Neural cell (in vitro differentiated cells): ENCODE results near the gene ALDH1A3. TPM values are rescaled to one million over a fixed set of nuclear protein-coding genes. Genes with fewer than 3 reads are reported as not detected.

Source experiments
- H2AFZ ChIP-seq: fragments of 200-600, 300-800 bp; sonication (generic), shearing (Covaris generic); 2 replicates; pipeline ENCODE4 v1.6.0; 2014; ENCODE audit warnings: low read depth, mild to moderate bottlenecking, antibody characterized with exemption, low read length, moderate library complexity
- H3F3A ChIP-seq: fragments of 200-600 bp; shearing (Covaris generic); 2 replicates; pipeline ENCODE4 v1.6.1; 2016; ENCODE audit warnings: mild to moderate bottlenecking, moderate library complexity, mixed read lengths, antibody characterized with exemption, low read length; ENCODE audit not compliant: insufficient read depth, poor library complexity, severe bottlenecking
- H3K27ac ChIP-seq: fragments of 200-600, 300-800 bp; sonication (generic), shearing (Covaris generic); 2 replicates; pipeline ENCODE4 v1.5.1; 2014; ENCODE audit warnings: mild to moderate bottlenecking, low read length, moderate library complexity
- H3K27me3 ChIP-seq: fragments of 300-800, 200-600 bp; sonication (generic), shearing (Covaris generic); 2 replicates; pipeline ENCODE4 v1.6.0; 2014; ENCODE audit warnings: mild to moderate bottlenecking, low read depth, low read length, moderate library complexity; ENCODE audit not compliant: insufficient read depth
- H3K36me3 ChIP-seq: fragments of 300-800, 200-600 bp; sonication (generic), shearing (Covaris generic); 2 replicates; pipeline ENCODE4 v1.5.1; 2014; ENCODE audit warnings: mild to moderate bottlenecking, antibody characterized with exemption, low read length, moderate library complexity; ENCODE audit not compliant: insufficient read depth
- H3K4me2 ChIP-seq: fragments of 300-800, 200-600 bp; sonication (generic), shearing (Covaris generic); 2 replicates; pipeline ENCODE4 v1.6.0; 2014; ENCODE audit warnings: mild to moderate bottlenecking, low read length
- H3K4me3 ChIP-seq: fragments of 300-800, 200-600 bp; sonication (generic), shearing (Covaris generic); 2 replicates; pipeline ENCODE4 v1.5.1; 2014; ENCODE audit warnings: mild to moderate bottlenecking, low read length, moderate library complexity
- H3K79me2 ChIP-seq: fragments of 200-600 bp; shearing (Covaris generic); replicated peaks from 2 replicates; pipeline ENCODE4 v1.6.0; 2014; ENCODE audit warnings: mild to moderate bottlenecking, low read length, moderate library complexity; ENCODE audit not compliant: insufficient read depth
- H3K9ac ChIP-seq: fragments of 300-800, 200-600 bp; sonication (generic), shearing (Covaris generic); 2 replicates; pipeline ENCODE4 v1.6.1; 2016; ENCODE audit warnings: mild to moderate bottlenecking, low read length, mixed read lengths
- H3K9me2 ChIP-seq: fragments of 200-600 bp; shearing (Covaris generic); 2 replicates; pipeline ENCODE4 v1.6.1; 2016; ENCODE audit warnings: mild to moderate bottlenecking, low read length, mixed read lengths; ENCODE audit not compliant: insufficient read depth
- H3K9me3 ChIP-seq: fragments of 200-600, 300-800 bp; sonication (generic), shearing (Covaris generic); 2 replicates; pipeline ENCODE4 v1.6.1; 2016; ENCODE audit warnings: mild to moderate bottlenecking, mixed run types, low read length, moderate library complexity, mixed read lengths
- H4K20me1 ChIP-seq: fragments of 200-600 bp; shearing (Covaris generic); 2 replicates; pipeline ENCODE4 v1.6.1; 2016; ENCODE audit warnings: mild to moderate bottlenecking, mixed run types; ENCODE audit not compliant: insufficient read depth
- EP300 ChIP-seq: fragments of 450-650 bp; conservative IDR thresholded peaks from 2 replicates; pipeline ENCODE4 v1.6.1; 2014; ENCODE audit warnings: antibody characterized with exemption, mild to moderate bottlenecking, moderate library complexity; ENCODE audit not compliant: poor library complexity, severe bottlenecking
- EZH2 ChIP-seq: fragments of 200-600, 300-800 bp; shearing (Covaris generic), sonication (generic); IDR thresholded peaks from 2 replicates; pipeline ENCODE4 v1.6.1; 2014; ENCODE audit warnings: antibody characterized with exemption, low read length, borderline replicate concordance, mild to moderate bottlenecking; ENCODE audit not compliant: insufficient read depth, poor library complexity, severe bottlenecking
- MXI1 ChIP-seq: fragments of 450-650 bp; conservative IDR thresholded peaks from 2 replicates; pipeline ENCODE4 v1.6.1; 2014; ENCODE audit warnings: antibody characterized with exemption, mild to moderate bottlenecking; ENCODE audit not compliant: poor library complexity, severe bottlenecking
- POLR2AphosphoS5 ChIP-seq: IDR thresholded peaks from 2 replicates; pipeline ENCODE4 v1.6.1; 2012
- RAD21 ChIP-seq: fragments of 450-650 bp; conservative IDR thresholded peaks from 2 replicates; pipeline ENCODE4 v1.6.1; 2014; ENCODE audit warnings: antibody characterized with exemption, mild to moderate bottlenecking, moderate library complexity
- SMC3 ChIP-seq: fragments of 450-650 bp; conservative IDR thresholded peaks from 2 replicates; pipeline ENCODE4 v1.6.1; 2014; ENCODE audit warnings: antibody characterized with exemption, mild to moderate bottlenecking, moderate library complexity; ENCODE audit not compliant: poor library complexity
- TAF1 ChIP-seq: IDR thresholded peaks from 2 replicates; pipeline ENCODE4 v1.6.1; 2012; ENCODE audit warnings: low read depth
- polyA plus RNA-seq: library from polyadenylated mRNA; depleted of rRNA; stranded (reverse); fragments of >200 nt; gene quantifications from 2 replicates; pipeline ENCODE4 v1.2.3, GENCODE V29; 2014
- TF ChIP-seq, protein P1 (sequence below): IDR thresholded peaks from 2 replicates; pipeline ENCODE4 v1.6.1; 2012; ENCODE audit warnings: borderline replicate concordance
- TF ChIP-seq, protein P2 (sequence below): fragments of 450-650 bp; IDR thresholded peaks from 2 replicates; pipeline ENCODE4 v1.5.1; 2014; ENCODE audit warnings: antibody characterized with exemption, mild to moderate bottlenecking, moderate library complexity; ENCODE audit not compliant: poor library complexity, severe bottlenecking

Gene ALDH1A3
- polyA plus RNA-seq, 1 donor from 2014 or later: 0.06 TPM

DNA sequence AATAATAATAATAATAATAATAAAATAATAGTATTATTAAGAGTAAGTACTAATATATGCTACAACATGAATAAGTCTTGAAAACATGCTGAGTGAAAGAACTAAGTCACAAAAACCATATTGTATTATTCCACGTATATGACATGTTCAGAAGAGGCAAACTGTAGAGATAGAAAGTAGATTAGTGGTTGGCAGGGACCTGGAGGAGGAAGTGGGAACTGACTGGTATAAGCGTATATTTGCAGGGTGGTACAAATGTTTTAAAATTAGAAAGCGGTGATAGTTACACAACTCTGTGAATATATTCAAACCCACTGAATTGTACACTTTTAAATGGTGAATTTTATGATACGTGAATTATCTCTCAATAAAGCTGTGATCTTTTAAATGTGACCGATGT lies 72.3 kb downstream of the ALDH1A3 start:
- H3K4me2 ChIP-seq: no peak overlapping the region
- H3K9me3 ChIP-seq: no peaks in the 10 kb centered on the region
- H3K36me3 ChIP-seq: no peaks in the 10 kb centered on the region
- no peak overlapping the region for H3K4me3 ChIP-seq
- no peaks in the 10 kb centered on the region for H3K9me2 ChIP-seq
- H3K9ac ChIP-seq: no peak overlapping the region
- H3F3A ChIP-seq: no peaks in the 10 kb centered on the region
- H3K27me3 ChIP-seq: no peaks in the 10 kb centered on the region
- no peaks in the 10 kb centered on the region for H3K79me2 ChIP-seq
- H2AFZ ChIP-seq: no peak overlapping the region
- TF ChIP-seq MXI1 (no peak), RAD21 (no peak), EP300 (no peak), POLR2AphosphoS5 (no peak), SMC3 (no peak), EZH2 (no peak), TAF1 (no peak)
- TF ChIP-seq, protein P1, sequence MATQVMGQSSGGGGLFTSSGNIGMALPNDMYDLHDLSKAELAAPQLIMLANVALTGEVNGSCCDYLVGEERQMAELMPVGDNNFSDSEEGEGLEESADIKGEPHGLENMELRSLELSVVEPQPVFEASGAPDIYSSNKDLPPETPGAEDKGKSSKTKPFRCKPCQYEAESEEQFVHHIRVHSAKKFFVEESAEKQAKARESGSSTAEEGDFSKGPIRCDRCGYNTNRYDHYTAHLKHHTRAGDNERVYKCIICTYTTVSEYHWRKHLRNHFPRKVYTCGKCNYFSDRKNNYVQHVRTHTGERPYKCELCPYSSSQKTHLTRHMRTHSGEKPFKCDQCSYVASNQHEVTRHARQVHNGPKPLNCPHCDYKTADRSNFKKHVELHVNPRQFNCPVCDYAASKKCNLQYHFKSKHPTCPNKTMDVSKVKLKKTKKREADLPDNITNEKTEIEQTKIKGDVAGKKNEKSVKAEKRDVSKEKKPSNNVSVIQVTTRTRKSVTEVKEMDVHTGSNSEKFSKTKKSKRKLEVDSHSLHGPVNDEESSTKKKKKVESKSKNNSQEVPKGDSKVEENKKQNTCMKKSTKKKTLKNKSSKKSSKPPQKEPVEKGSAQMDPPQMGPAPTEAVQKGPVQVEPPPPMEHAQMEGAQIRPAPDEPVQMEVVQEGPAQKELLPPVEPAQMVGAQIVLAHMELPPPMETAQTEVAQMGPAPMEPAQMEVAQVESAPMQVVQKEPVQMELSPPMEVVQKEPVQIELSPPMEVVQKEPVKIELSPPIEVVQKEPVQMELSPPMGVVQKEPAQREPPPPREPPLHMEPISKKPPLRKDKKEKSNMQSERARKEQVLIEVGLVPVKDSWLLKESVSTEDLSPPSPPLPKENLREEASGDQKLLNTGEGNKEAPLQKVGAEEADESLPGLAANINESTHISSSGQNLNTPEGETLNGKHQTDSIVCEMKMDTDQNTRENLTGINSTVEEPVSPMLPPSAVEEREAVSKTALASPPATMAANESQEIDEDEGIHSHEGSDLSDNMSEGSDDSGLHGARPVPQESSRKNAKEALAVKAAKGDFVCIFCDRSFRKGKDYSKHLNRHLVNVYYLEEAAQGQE: no peak
- TF ChIP-seq, protein P2, sequence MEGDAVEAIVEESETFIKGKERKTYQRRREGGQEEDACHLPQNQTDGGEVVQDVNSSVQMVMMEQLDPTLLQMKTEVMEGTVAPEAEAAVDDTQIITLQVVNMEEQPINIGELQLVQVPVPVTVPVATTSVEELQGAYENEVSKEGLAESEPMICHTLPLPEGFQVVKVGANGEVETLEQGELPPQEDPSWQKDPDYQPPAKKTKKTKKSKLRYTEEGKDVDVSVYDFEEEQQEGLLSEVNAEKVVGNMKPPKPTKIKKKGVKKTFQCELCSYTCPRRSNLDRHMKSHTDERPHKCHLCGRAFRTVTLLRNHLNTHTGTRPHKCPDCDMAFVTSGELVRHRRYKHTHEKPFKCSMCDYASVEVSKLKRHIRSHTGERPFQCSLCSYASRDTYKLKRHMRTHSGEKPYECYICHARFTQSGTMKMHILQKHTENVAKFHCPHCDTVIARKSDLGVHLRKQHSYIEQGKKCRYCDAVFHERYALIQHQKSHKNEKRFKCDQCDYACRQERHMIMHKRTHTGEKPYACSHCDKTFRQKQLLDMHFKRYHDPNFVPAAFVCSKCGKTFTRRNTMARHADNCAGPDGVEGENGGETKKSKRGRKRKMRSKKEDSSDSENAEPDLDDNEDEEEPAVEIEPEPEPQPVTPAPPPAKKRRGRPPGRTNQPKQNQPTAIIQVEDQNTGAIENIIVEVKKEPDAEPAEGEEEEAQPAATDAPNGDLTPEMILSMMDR: no peak
- H3K27ac ChIP-seq: no peak overlapping the region
- no peaks in the 10 kb centered on the region for H4K20me1 ChIP-seq

- no peak overlapping the region for H3K27ac ChIP-seq
- no peak overlapping the region for H3K9ac ChIP-seq
- no peaks in the 10 kb centered on the region for H3K79me2 ChIP-seq
- TF ChIP-seq TAF1 (no peak), RAD21 (no peak), EP300 (no peak), POLR2AphosphoS5 (no peak), SMC3 (no peak)
- TF ChIP-seq, protein P2: no peak
- H3K4me2 ChIP-seq: no peak overlapping the region
- no peaks in the 10 kb centered on the region for H3K9me3 ChIP-seq
- no peaks in the 10 kb centered on the region for H3K27me3 ChIP-seq
- H4K20me1 ChIP-seq: no peaks in the 10 kb centered on the region
- no peak overlapping the region for H2AFZ ChIP-seq
- no peaks in the 10 kb centered on the region for H3K9me2 ChIP-seq
- H3F3A ChIP-seq: no peaks in the 10 kb centered on the region
- no peak overlapping the region for H3K4me3 ChIP-seq
- H3K36me3 ChIP-seq: no peaks in the 10 kb centered on the region
Measured at GRCh38 chr15:100952566-100952965, 72.9 kb downstream of the ALDH1A3 start.
